ENCODE data around the gene GPHN.

DNA sequence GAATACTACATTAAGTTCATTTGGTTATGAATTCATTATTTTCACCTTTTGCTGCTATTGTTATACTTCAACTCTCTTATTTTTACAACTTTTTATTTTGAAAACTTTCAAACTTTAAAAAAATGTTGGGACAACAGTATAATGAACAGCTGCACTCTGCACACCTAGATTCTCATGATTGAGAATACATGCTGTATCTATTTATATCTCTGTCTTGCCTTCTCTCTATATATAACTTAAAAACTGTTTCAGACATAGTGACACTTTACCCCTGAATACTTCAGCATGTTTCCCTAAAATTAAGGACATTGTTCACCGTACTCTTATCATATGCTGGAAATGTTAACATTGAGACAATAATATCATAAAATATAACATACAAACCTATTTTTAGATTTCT lies 237.1 kb downstream of the GPHN start:
- TF ChIP-seq, protein P1, sequence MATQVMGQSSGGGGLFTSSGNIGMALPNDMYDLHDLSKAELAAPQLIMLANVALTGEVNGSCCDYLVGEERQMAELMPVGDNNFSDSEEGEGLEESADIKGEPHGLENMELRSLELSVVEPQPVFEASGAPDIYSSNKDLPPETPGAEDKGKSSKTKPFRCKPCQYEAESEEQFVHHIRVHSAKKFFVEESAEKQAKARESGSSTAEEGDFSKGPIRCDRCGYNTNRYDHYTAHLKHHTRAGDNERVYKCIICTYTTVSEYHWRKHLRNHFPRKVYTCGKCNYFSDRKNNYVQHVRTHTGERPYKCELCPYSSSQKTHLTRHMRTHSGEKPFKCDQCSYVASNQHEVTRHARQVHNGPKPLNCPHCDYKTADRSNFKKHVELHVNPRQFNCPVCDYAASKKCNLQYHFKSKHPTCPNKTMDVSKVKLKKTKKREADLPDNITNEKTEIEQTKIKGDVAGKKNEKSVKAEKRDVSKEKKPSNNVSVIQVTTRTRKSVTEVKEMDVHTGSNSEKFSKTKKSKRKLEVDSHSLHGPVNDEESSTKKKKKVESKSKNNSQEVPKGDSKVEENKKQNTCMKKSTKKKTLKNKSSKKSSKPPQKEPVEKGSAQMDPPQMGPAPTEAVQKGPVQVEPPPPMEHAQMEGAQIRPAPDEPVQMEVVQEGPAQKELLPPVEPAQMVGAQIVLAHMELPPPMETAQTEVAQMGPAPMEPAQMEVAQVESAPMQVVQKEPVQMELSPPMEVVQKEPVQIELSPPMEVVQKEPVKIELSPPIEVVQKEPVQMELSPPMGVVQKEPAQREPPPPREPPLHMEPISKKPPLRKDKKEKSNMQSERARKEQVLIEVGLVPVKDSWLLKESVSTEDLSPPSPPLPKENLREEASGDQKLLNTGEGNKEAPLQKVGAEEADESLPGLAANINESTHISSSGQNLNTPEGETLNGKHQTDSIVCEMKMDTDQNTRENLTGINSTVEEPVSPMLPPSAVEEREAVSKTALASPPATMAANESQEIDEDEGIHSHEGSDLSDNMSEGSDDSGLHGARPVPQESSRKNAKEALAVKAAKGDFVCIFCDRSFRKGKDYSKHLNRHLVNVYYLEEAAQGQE (IDR thresholded peaks at IDR 0.05; ENCODE audit: insufficient read depth in 1 of 2, low read depth in 2 of 2, low read length in 2 of 2): no peak
- TF ChIP-seq POLR2AphosphoS5 (IDR thresholded peaks at IDR 0.05; ENCODE audit: low read depth, low read length): no peak
- TF ChIP-seq TAF1 (IDR thresholded peaks at IDR 0.05; ENCODE audit: borderline replicate concordance, insufficient read depth, low read length): no peak
- TF ChIP-seq SIN3A (IDR thresholded peaks at IDR 0.05; ENCODE audit: borderline replicate concordance, insufficient read depth, low read length): no peak
- TF ChIP-seq FOXP2 (optimal IDR thresholded peaks at IDR 0.05; ENCODE audit: borderline replicate concordance, extremely low read depth, extremely low read length, insufficient read depth): no peak

Data from PFSK-1 (cell line).